Coronary artery (tissue), 2 donors: ENCODE measurements around the gene MGLL.

ENCODE experiments used
- DNase-seq: peaks from one replicate; pipeline ENCODE4 v3.0.0-alpha.2; 2017; ENCODE audit warnings: low spot score
- H3K27ac ChIP-seq, 2 donors: fragments of 200-600 bp; sonication (generic); one replicate each; pipeline ENCODE4 v1.5.1; 2016 to 2019
- H3K4me3 ChIP-seq: fragments of 200-600 bp; sonication (generic); 2 replicates; pipeline ENCODE4 v1.5.1; 2016; ENCODE audit warnings: mild to moderate bottlenecking, moderate library complexity
- CTCF ChIP-seq: fragments of 200-600 bp; sonication (generic); IDR thresholded peaks from one replicate; pipeline ENCODE4 v1.5.1; 2019; ENCODE audit warnings: antibody characterized with exemption

MGLL gene

GRCh38 chr3:127680146-127680661 lies 142.1 kb downstream of the MGLL start:
- TF ChIP-seq CTCF = no peak
- peak; percentile 47 for DNase-seq

GRCh38 chr3:127679534-127680145 lies 142.7 kb downstream of the MGLL start:
- no peak for TF ChIP-seq CTCF
- DNase-seq = no peak
- Histone ChIP-seq H3K27ac (no peak overlapping the region), H3K4me3 (no peak overlapping the region)

More at GRCh38 chr3:127680146-127680661, 142.1 kb downstream of the MGLL start:
- no peak overlapping the region for H3K27ac ChIP-seq
- H3K4me3 ChIP-seq = no peak overlapping the region

GRCh38 chr3:127678611-127679533 lies 143.4 kb downstream of the MGLL start:
- DNase-seq = peak; percentile 60
- no peak for TF ChIP-seq CTCF
- Histone ChIP-seq H3K27ac (peak overlapping the region in 1 of 2 donors; percentile 17), H3K4me3 (no peak overlapping the region)

GRCh38 chr3:127678315-127678599 lies 144.1 kb downstream of the MGLL start:
- TF ChIP-seq CTCF = no peak
- peak overlapping the region in 1 of 2 donors; percentile 17 for H3K27ac ChIP-seq
- no peak for DNase-seq
- no peak overlapping the region for H3K4me3 ChIP-seq

- H3K4me3 ChIP-seq = no peak overlapping the region
- no peak overlapping the region for H3K27ac ChIP-seq
- peak; percentile 50 for DNase-seq
- no peak for TF ChIP-seq CTCF
These were observed 144.6 kb downstream of the MGLL start for GRCh38 chr3:127677541-127678314.

- H3K4me3 ChIP-seq = no peak overlapping the region
- no peak for TF ChIP-seq CTCF
- H3K27ac ChIP-seq = no peak overlapping the region
- peak; percentile 72 for DNase-seq
These were observed 145.4 kb downstream of the MGLL start for GRCh38 chr3:127676921-127677351.
